ENCODE data around the gene PLD1.

The PLD1 gene

DNA sequence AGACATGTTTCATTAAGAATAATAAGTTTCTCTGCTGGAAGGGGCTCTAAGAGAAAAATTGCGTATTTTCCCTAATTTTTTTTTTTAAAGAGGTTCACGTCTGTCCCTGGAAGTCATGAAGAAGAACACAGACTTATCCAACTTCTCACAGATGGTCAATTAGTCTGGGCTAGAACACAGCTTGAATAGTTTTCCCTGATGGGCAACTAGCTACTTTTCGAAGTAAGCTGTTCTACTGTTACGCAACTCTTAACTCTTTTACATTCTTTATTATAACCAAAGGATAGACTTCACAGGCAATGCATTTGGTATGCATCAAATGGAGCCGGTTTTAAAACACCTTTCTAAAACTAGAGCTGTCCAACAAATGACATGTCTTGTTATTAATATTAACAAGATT, 205.9 kb downstream of the PLD1 start:
- Histone ChIP-seq H3K36me3 (no peaks in the 10 kb centered on the region), H3K9me3 (ENCODE audit: severe bottlenecking) (no peaks in the 10 kb centered on the region), H3K4me3 (ENCODE audit: low read depth, low read length) (no peak overlapping the region), H3K27ac (no peak overlapping the region), H3K27me3 (ENCODE audit: insufficient read depth, low read depth, severe bottlenecking) (no peaks in the 10 kb centered on the region)
- no peak for TF ChIP-seq CTCF (IDR thresholded peaks at IDR 0.05; ENCODE audit: low read depth, low read length)
- no peak for DNase-seq

DNA sequence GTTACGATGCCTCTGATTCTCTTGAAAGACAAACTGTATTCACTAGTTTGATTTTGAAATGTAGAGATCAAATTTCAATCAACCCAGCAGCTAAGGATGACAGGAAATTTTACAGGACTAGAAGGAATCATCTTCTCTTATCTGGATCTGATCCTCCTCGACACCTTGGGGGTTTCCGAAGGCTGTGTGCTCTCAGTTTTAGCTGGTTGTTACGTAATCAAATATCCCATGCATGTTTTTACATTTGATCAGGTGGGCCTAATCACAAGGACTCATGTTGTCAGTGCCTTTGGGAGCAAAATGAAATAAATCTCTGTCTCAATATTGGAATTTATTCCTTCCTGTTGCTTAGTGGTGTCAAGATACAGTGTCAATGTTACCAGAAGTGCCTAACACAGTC, 208.2 kb downstream of the PLD1 start:
- DNase-seq, result no peak
- TF ChIP-seq CTCF (IDR thresholded peaks at IDR 0.05; ENCODE audit: low read depth, low read length), result no peak
- no peaks in the 10 kb centered on the region for H3K36me3 ChIP-seq
- H3K27ac ChIP-seq, result no peak overlapping the region
- H3K4me3 ChIP-seq (ENCODE audit: low read depth, low read length), result no peak overlapping the region
- H3K9me3 ChIP-seq (ENCODE audit: severe bottlenecking), result no peaks in the 10 kb centered on the region
- no peaks in the 10 kb centered on the region for H3K27me3 ChIP-seq (ENCODE audit: insufficient read depth, low read depth, severe bottlenecking)

DNA sequence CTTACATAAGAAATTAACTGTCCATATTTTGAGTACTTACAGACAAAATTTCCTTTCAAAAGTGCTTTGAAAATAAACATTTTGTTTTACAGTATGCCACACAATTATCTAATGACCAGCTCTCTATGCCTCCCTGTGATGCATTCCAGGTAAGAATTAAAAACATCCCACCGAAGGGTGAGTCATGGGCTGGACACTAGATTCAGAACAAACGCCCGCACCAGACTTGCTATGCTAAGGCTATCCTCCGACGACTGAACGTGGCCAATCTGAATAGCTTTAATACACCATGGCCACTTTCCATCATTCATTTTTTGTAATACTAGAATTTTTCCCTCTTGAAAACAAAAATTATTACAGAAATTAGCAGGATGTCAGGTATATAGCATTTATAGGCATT, 210.3 kb downstream of the PLD1 start:
- Histone ChIP-seq H3K27me3 (ENCODE audit: insufficient read depth, low read depth, severe bottlenecking) (no peaks in the 10 kb centered on the region), H3K9me3 (ENCODE audit: severe bottlenecking) (no peaks in the 10 kb centered on the region), H3K27ac (no peak overlapping the region), H3K36me3 (no peaks in the 10 kb centered on the region), H3K4me3 (ENCODE audit: low read depth, low read length) (no peak overlapping the region)
- TF ChIP-seq CTCF (IDR thresholded peaks at IDR 0.05; ENCODE audit: low read depth, low read length), result no peak
- no peak for DNase-seq

DNA sequence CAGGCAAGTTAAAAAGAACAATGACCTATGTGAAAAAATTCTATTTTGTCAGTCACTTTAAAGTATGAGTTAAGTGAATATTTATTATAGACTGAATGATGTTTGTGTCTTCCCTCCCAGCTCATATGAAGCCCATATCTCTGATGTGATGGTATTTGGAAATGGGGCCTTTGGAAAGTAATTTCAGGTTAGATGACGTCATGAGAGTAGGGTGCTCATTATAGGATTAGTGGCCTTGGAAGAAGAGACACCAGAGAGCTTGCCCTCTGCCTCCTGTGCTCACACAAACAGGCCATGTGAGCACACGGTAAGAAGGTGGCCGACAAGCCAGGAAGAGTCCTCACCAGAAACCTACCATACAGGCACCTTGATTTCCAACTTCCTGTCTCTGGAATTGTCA, 211.3 kb downstream of the PLD1 start:
- H3K27ac ChIP-seq, result no peak overlapping the region
- no peaks in the 10 kb centered on the region for H3K27me3 ChIP-seq (ENCODE audit: insufficient read depth, low read depth, severe bottlenecking)
- H3K4me3 ChIP-seq (ENCODE audit: low read depth, low read length), result no peak overlapping the region
- no peaks in the 10 kb centered on the region for H3K36me3 ChIP-seq
- DNase-seq, result no peak
- H3K9me3 ChIP-seq (ENCODE audit: severe bottlenecking), result no peaks in the 10 kb centered on the region
- TF ChIP-seq CTCF (IDR thresholded peaks at IDR 0.05; ENCODE audit: low read depth, low read length), result no peak

GRCh38 chr3:171592786-171593185, 217.5 kb downstream of the PLD1 start:
- H3K36me3 ChIP-seq, result no peaks in the 10 kb centered on the region
- TF ChIP-seq CTCF (IDR thresholded peaks at IDR 0.05; ENCODE audit: low read depth, low read length), result no peak
- H3K9me3 ChIP-seq (ENCODE audit: severe bottlenecking), result no peaks in the 10 kb centered on the region
- H3K27ac ChIP-seq, result no peak overlapping the region
- H3K4me3 ChIP-seq (ENCODE audit: low read depth, low read length), result no peak overlapping the region
- no peak for DNase-seq
- no peaks in the 10 kb centered on the region for H3K27me3 ChIP-seq (ENCODE audit: insufficient read depth, low read depth, severe bottlenecking)

GRCh38 chr3:171591070-171591469, 219.2 kb downstream of the PLD1 start:
- Histone ChIP-seq H3K9me3 (ENCODE audit: severe bottlenecking) (no peaks in the 10 kb centered on the region), H3K27ac (no peak overlapping the region), H3K4me3 (ENCODE audit: low read depth, low read length) (no peak overlapping the region), H3K36me3 (no peaks in the 10 kb centered on the region), H3K27me3 (ENCODE audit: insufficient read depth, low read depth, severe bottlenecking) (no peaks in the 10 kb centered on the region)
- no peak for TF ChIP-seq CTCF (IDR thresholded peaks at IDR 0.05; ENCODE audit: low read depth, low read length)
- no peak for DNase-seq

Data from WERI-Rb-1 (cell line).